Neural cell (in vitro differentiated cells): ENCODE results near the gene ZNF514.

Source experiments
- EP300 ChIP-seq: fragments of 450-650 bp; conservative IDR thresholded peaks from 2 replicates; pipeline ENCODE4 v1.6.1; 2014; ENCODE audit warnings: antibody characterized with exemption, mild to moderate bottlenecking, moderate library complexity; ENCODE audit not compliant: poor library complexity, severe bottlenecking
- MXI1 ChIP-seq: fragments of 450-650 bp; conservative IDR thresholded peaks from 2 replicates; pipeline ENCODE4 v1.6.1; 2014; ENCODE audit warnings: antibody characterized with exemption, mild to moderate bottlenecking; ENCODE audit not compliant: poor library complexity, severe bottlenecking
- POLR2AphosphoS5 ChIP-seq: IDR thresholded peaks from 2 replicates; pipeline ENCODE4 v1.6.1; 2012
- RAD21 ChIP-seq: fragments of 450-650 bp; conservative IDR thresholded peaks from 2 replicates; pipeline ENCODE4 v1.6.1; 2014; ENCODE audit warnings: antibody characterized with exemption, mild to moderate bottlenecking, moderate library complexity
- TF ChIP-seq, protein P1 (sequence below): fragments of 450-650 bp; IDR thresholded peaks from 2 replicates; pipeline ENCODE4 v1.5.1; 2014; ENCODE audit warnings: antibody characterized with exemption, mild to moderate bottlenecking, moderate library complexity; ENCODE audit not compliant: poor library complexity, severe bottlenecking

DNA sequence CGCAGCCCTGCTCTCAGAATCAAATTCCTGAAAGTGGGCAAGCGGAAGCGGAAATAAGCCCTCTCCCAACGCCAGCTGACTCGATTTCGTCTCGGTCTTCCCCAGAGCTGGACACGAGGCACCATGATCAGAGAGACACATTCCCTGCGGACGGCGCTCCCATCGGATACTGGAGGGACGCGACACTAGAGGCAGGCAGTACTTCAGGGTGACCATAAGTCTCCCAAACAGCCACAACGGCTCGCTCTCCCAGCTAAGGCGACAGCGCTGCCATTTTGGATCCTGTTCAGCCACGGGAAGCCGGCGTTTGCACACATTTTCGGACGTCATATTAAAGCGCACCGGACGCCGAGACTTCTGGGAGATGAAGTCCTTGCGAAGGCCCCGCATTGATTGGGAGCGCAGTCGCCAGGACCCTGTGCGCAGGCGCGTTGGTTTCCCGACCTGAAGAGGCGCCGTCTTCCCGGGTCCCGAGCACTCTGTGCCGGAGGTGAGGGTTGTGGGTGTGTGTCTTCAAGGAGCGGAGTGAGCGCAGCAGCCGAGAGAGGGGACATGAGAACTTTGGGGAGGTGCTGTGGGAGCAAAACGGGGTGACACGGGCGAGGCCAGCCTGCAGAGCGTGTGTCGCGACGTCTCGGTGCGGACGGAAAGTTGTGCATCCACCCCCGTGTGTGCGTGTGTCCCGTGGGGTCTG lies 5.9 kb upstream of the ZNF514 start, which contains the start of gene ZNF2:
- TF ChIP-seq, protein P1, sequence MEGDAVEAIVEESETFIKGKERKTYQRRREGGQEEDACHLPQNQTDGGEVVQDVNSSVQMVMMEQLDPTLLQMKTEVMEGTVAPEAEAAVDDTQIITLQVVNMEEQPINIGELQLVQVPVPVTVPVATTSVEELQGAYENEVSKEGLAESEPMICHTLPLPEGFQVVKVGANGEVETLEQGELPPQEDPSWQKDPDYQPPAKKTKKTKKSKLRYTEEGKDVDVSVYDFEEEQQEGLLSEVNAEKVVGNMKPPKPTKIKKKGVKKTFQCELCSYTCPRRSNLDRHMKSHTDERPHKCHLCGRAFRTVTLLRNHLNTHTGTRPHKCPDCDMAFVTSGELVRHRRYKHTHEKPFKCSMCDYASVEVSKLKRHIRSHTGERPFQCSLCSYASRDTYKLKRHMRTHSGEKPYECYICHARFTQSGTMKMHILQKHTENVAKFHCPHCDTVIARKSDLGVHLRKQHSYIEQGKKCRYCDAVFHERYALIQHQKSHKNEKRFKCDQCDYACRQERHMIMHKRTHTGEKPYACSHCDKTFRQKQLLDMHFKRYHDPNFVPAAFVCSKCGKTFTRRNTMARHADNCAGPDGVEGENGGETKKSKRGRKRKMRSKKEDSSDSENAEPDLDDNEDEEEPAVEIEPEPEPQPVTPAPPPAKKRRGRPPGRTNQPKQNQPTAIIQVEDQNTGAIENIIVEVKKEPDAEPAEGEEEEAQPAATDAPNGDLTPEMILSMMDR = peak; percentile 54
- peak; percentile 38 for TF ChIP-seq RAD21
- TF ChIP-seq EP300 = peak; percentile 83
- peak; percentile 94 for TF ChIP-seq POLR2AphosphoS5
- TF ChIP-seq MXI1 = peak; percentile 97
